Heart right ventricle (tissue), 16 donors: ENCODE data around the gene TMPRSS11E. TPM values are rescaled to one million over a fixed set of nuclear protein-coding genes. Genes with fewer than 3 reads are reported as not detected.

Experiments
- ATAC-seq, 8 donors: fragments of 200-7000 bp; cut with Tn5 transposase; one replicate each; pipeline ENCODE4 v1.9.1; 2020; ENCODE audit warnings: mild to moderate bottlenecking in 8 of 8, moderate library complexity in 8 of 8, moderate number of reproducible peaks in 1 of 8
- DNase-seq, 2 donors: peaks; one replicate each; pipeline ENCODE4 v3.0.0-alpha.2; 2020
- H3K27ac ChIP-seq, 10 donors: fragments of 200-600 bp; sonication (generic) in 2 of 10; one replicate each; pipeline versions ENCODE4 v1.5.0 to v1.8.0; 2020 to 2022; ENCODE audit warnings: mild to moderate bottlenecking in 3 of 10
- H3K27me3 ChIP-seq, 7 donors: fragments of 200-600 bp; one replicate each; pipeline ENCODE4 v1.8.0; 2021 to 2022; ENCODE audit warnings: mild to moderate bottlenecking in 2 of 7
- H3K36me3 ChIP-seq, 9 donors: fragments of 200-600 bp; sonication (generic) in 1 of 9; one replicate each; pipeline versions ENCODE4 v1.5.0 to v1.8.0; 2020 to 2022; ENCODE audit warnings: mild to moderate bottlenecking in 2 of 9
- H3K4me1 ChIP-seq, 9 donors: fragments of 200-600 bp; sonication (generic) in 1 of 9; one replicate each; pipeline versions ENCODE4 v1.5.0 to v1.8.0; 2020 to 2022; ENCODE audit warnings: mild to moderate bottlenecking in 4 of 9
- H3K4me3 ChIP-seq, 10 donors: fragments of 200-600 bp; sonication (generic) in 2 of 10; one replicate each; pipeline versions ENCODE4 v1.5.0 to v1.8.0; 2020 to 2022; ENCODE audit warnings: mild to moderate bottlenecking in 7 of 10, moderate library complexity in 2 of 10
- H3K9me3 ChIP-seq, 11 donors: fragments of 200-600 bp in 10 of 11; sonication (generic) in 2 of 11; one replicate each; pipeline versions ENCODE4 v1.5.0 to v1.8.0; 2013 to 2022; ENCODE audit warnings: mild to moderate bottlenecking in 2 of 11, control low read depth in 1 of 11, moderate library complexity in 1 of 11
- WGBS, 2 donors: extraction: QIAGEN DNeasy Blood & Tissue Kit; methylation state at CpG; one replicate each; pipeline ENCODE4 v1.1.7; 2013; ENCODE audit warnings: inconsistent platforms in 1 of 2; 5-methylcytosine and 5-hydroxymethylcytosine counted together
- intact Hi-C, 10 donors: fragments of 100-400 bp; cut with DNase I; formaldehyde crosslinking; loops; one replicate each; pipeline versions ENCODE4 v1.11.1 to v1.14.2; 2022
- polyA plus RNA-seq, 2 donors: library from polyadenylated mRNA; stranded (reverse); fragments of 200-250 nt; gene quantifications; one replicate each; pipeline ENCODE4 v1.2.3, GENCODE V29; 2013
- total RNA-seq, 10 donors: library from RNA; stranded (reverse); fragmentation: NEBNext Ultra II Directional in 3 of 10; extraction: Animal tissue kit (Norgen Biotek cat#: 25700) in 3 of 10; gene quantifications; one replicate each; pipeline versions ENCODE4 v1.2.1 to v1.2.4, GENCODE V29; 2021 to 2023
- TF ChIP-seq, protein P1 (sequence below), 9 donors: fragments of 200-600 bp; sonication (generic) in 2 of 9; IDR thresholded peaks; one replicate each; pipeline versions ENCODE4 v1.5.0 to v1.8.0; 2021 to 2022; ENCODE audit warnings: antibody characterized with exemption in 9 of 9, mild to moderate bottlenecking in 5 of 9, moderate library complexity in 1 of 9
- donor health status: Arrhythmogenic right ventricular cardiomyopathy.
- donor health status: ischemic (EF 13 %, LVEDD 7.1; RV severe dilation, severe dysfunction).
- donor health status: healthy with polysubstance abuse.
- donor health status: DM: no; HTN: yes; CAD: no.
- donor health status: DM: no; HTN: no; CAD: no.
- donor health status: ischemic (EF 25% LVEDD 6.9; RV normal size, moderate dysfunction).
- donor health status: ischemic (EF 25% LVEDD 5.7; RV mildly dilated, moderate dysfunction).
- donor health status: healthy.
- donor health status: DM: yes; HTN: yes; CAD: no.
- donor health status: Ischemic cardiomyopathy.
- donor health status: ischemic (EF 35%, LVEDD 5.7; RV mildly dilated, moderate dysfunction).
- donor health status: nonischemic (EF 11% LVEDD 7.7; RV severe dilation, severe dysfunction).
- donor health status: DM: yes; HTN: yes; CAD: no.
- donor health status: PGD.
- donor health status: ischemic (EF 29% LVEDD 5.4; RV normal size, mild dysfunction).
- donor health status: nonischemic (EF 23%, LVEDD 6.1; RV moderate dilation, normal function).

The TMPRSS11E gene
- total and polyA plus RNA-seq, 12 donors: 0.06 TPM; not detected in 11

DNA sequence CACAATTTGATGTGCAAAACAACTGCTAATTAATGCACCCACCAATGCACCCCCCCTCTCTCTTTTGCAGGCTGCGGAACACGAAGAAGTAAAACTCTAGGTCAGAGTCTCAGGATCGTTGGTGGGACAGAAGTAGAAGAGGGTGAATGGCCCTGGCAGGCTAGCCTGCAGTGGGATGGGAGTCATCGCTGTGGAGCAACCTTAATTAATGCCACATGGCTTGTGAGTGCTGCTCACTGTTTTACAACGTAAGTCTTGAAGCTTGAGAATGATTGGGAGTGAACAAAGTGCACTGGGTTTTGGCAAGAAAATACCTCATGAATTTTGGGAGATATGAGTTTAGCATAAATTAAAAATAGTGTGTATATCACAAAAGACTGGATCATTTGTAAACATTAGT lies 28.9 kb downstream of the TMPRSS11E start:
- no peak for ATAC-seq
- Histone ChIP-seq H3K4me1 (no peaks in the 10 kb centered on the region), H3K4me3 (no peak overlapping the region), H3K27ac (no peak overlapping the region), H3K36me3 (no peaks in the 10 kb centered on the region), H3K9me3 (peaks cover 0 to 7% (median 0%) of the 10 kb centered on the region in 11 donors), H3K27me3 (no peaks in the 10 kb centered on the region)
- WGBS, 2 donors: 65 to 76% methylated on average over 5 of the region's 5 CpGs
- no peak for DNase-seq
- intact Hi-C loops: no loop called here
- TF ChIP-seq, protein P1, sequence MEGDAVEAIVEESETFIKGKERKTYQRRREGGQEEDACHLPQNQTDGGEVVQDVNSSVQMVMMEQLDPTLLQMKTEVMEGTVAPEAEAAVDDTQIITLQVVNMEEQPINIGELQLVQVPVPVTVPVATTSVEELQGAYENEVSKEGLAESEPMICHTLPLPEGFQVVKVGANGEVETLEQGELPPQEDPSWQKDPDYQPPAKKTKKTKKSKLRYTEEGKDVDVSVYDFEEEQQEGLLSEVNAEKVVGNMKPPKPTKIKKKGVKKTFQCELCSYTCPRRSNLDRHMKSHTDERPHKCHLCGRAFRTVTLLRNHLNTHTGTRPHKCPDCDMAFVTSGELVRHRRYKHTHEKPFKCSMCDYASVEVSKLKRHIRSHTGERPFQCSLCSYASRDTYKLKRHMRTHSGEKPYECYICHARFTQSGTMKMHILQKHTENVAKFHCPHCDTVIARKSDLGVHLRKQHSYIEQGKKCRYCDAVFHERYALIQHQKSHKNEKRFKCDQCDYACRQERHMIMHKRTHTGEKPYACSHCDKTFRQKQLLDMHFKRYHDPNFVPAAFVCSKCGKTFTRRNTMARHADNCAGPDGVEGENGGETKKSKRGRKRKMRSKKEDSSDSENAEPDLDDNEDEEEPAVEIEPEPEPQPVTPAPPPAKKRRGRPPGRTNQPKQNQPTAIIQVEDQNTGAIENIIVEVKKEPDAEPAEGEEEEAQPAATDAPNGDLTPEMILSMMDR (IDR thresholded peaks at IDR 0.05): no peak

DNA sequence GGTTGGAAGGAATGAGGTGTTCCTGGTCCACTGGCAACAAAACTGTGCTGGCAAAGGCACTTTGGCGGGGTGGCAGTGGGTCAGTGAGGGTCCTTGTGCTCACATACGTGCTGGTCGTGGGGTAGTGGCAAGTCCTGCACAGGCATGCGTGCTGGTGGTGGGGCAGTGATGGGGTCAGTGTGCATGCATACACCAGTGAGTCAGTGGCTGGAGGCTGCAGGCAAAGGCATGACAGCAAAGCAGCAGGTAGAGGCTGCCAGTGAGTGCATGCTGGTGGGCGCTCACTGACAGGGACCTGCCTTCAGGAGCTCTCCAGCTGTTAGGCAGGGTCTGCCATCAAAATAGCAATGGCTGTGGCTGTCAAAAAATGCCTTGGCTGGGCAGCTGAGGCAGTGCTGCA lies 42.1 kb downstream of the TMPRSS11E start:
- TF ChIP-seq, protein P1 (IDR thresholded peaks at IDR 0.05): no peak
- intact Hi-C loops: loop anchor here in 1 of 10 donors (10.0 kb wide), 1 partner anchor 145 kb away; no protein-coding TSS in a partner anchor
- WGBS, 2 donors: 61 to 72% methylated on average over 5 of the region's 5 CpGs

DNA sequence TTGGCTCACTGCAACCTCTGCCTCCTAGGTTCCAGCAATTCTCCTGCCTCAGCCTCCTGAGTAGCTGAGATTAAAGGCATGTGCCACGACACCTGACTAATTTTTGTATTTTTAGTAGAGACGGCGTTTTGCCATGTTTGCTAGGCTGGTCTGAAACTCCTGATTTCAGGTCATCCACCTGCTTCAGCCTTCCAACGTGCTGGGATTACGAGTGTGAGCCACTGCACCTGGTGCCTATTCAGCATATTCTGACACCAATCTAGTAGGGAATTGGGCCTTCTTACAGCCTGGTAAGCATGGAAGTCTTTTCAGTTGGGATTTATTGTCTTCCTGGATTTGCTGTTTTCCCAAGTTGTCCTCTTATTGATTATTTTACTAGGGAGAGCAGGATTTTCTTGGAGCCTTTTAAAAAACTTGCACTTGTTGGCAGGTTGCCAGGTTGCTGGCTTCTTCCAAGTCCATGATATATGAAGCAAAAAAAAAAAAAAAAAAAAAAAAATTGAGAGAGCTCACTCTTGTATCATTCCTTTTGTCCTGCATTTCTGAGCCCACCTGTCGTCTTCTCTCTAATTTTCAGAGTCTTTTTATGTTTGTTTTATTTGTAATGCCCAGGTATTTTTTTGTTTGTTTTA lies 43.7 kb downstream of the TMPRSS11E start:
- no peaks in the 10 kb centered on the region for H3K9me3 ChIP-seq
- no peak overlapping the region for H3K4me3 ChIP-seq
- H3K4me1 ChIP-seq: peaks cover 0 to 7% (median 0%) of the 10 kb centered on the region in 9 donors
- H3K36me3 ChIP-seq: no peaks in the 10 kb centered on the region
- intact Hi-C loops: loop anchor here in 2 of 10 donors (10.0 kb wide), 1 partner anchor 674 kb away; no protein-coding TSS in a partner anchor
- ATAC-seq (no peak), DNase-seq (no peak)
- no peaks in the 10 kb centered on the region for H3K27me3 ChIP-seq
- no peak overlapping the region for H3K27ac ChIP-seq
- WGBS, 2 donors: 89 to 93% methylated on average over 6 of the region's 6 CpGs
- TF ChIP-seq, protein P1 (IDR thresholded peaks at IDR 0.05): no peak

More for the DNA sequence above, 42.1 kb downstream of the TMPRSS11E start:
- H3K36me3 ChIP-seq: no peaks in the 10 kb centered on the region
- ATAC-seq: no peak
- H3K27ac ChIP-seq: no peak overlapping the region
- H3K4me1 ChIP-seq: no peaks in the 10 kb centered on the region
- DNase-seq: no peak
- H3K4me3 ChIP-seq: no peak overlapping the region
- H3K9me3 ChIP-seq: no peaks in the 10 kb centered on the region
- H3K27me3 ChIP-seq: no peaks in the 10 kb centered on the region

DNA sequence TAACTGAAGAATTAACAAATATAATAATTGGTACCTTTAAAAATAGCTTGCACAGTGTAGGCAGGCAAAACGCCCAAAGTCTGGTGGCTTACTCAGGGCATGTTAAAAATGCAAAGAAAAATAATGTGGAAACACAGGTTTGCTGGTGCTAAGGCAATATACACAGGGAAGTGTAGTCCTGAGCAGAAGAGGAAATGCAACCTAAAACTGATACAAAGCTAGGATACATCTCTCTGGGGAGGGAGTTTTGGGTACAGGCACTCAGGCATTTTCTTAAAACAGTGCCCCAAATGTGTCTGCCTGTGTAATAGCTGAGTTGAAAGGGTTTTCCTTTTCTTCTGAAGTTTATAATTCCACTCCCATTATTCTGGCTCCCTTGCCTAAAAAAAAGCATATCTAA lies 47.4 kb downstream of the TMPRSS11E start:
- ATAC-seq (no peak), DNase-seq (no peak)
- no peaks in the 10 kb centered on the region for H3K9me3 ChIP-seq
- WGBS, 2 donors: 19 to 28% methylated on average over 1 of the region's 1 CpG
- H3K27me3 ChIP-seq: no peaks in the 10 kb centered on the region
- H3K4me1 ChIP-seq: peaks cover 0 to 7% (median 0%) of the 10 kb centered on the region in 9 donors
- no peak overlapping the region for H3K4me3 ChIP-seq
- no peak overlapping the region for H3K27ac ChIP-seq
- no peaks in the 10 kb centered on the region for H3K36me3 ChIP-seq
- intact Hi-C loops: loop anchor here in 5 of 10 donors (5.0 to 10.0 kb wide), 3 partner anchors 670 to 678 kb away; no protein-coding TSS in a partner anchor
- TF ChIP-seq, protein P1 (IDR thresholded peaks at IDR 0.05): no peak
